WERI-Rb-1 (cell line): ENCODE results near the gene RBP4.

ENCODE experiments used
- DNase-seq: peaks from one replicate; pipeline ENCODE4 v3.0.0-alpha.2; 2020
- H3K27ac ChIP-seq: fragments of 250-450 bp; sonication (Bioruptor Pico); 2 replicates; pipeline ENCODE4 v1.5.1; 2020; ENCODE audit warnings: mild to moderate bottlenecking, moderate library complexity
- H3K27me3 ChIP-seq: fragments of 250-450 bp; sonication (Bioruptor Pico); 2 replicates; pipeline ENCODE4 v1.5.1; 2021; ENCODE audit warnings: mild to moderate bottlenecking, low read depth, moderate library complexity; ENCODE audit not compliant: insufficient read depth, severe bottlenecking
- H3K36me3 ChIP-seq: fragments of 250-450 bp; sonication (Bioruptor Pico); 2 replicates; pipeline ENCODE4 v1.5.1; 2020; ENCODE audit warnings: mild to moderate bottlenecking, moderate library complexity
- H3K4me3 ChIP-seq: 2 replicates; pipeline ENCODE4 v1.5.1; 2011; ENCODE audit warnings: low read depth, mild to moderate bottlenecking, control low read depth, low read length
- H3K9me3 ChIP-seq: fragments of 250-450 bp; sonication (Bioruptor Pico); 2 replicates; pipeline ENCODE4 v1.5.1; 2021; ENCODE audit warnings: mild to moderate bottlenecking, moderate library complexity; ENCODE audit not compliant: severe bottlenecking
- CTCF ChIP-seq: IDR thresholded peaks from 2 replicates; pipeline ENCODE4 v1.5.1; 2011; ENCODE audit warnings: low read depth, mild to moderate bottlenecking, control low read depth, inconsistent platforms, low read length

Gene RBP4

GRCh38 chr10:93612311-93612710, 11.3 kb upstream of the RBP4 start, which contains the start of gene PDE6C:
Gene PDE6C (plus strand): TSS chr10:93612537. CDS start chr10:93612726, 189 bp downstream.
- peak; percentile 80 for DNase-seq
- Histone ChIP-seq H3K9me3 (peaks cover 3% of the 10 kb centered on the region), H3K27me3 (no peaks in the 10 kb centered on the region), H3K27ac (peak within 1 kb of the TSS; percentile 88), H3K4me3 (peak within 1 kb of the TSS; percentile 45), H3K36me3 (no peaks in the 10 kb centered on the region)
- TF ChIP-seq CTCF = no peak

GRCh38 chr10:93608421-93608820, 7.4 kb upstream of the RBP4 start:
- Histone ChIP-seq H3K27ac (no peak overlapping the region), H3K9me3 (peaks cover 8% of the 10 kb centered on the region), H3K27me3 (no peaks in the 10 kb centered on the region), H3K36me3 (no peaks in the 10 kb centered on the region), H3K4me3 (no peak overlapping the region)
- no peak for DNase-seq
- no peak for TF ChIP-seq CTCF

GRCh38 chr10:93604146-93604545, 3.1 kb upstream of the RBP4 start:
- Histone ChIP-seq H3K27me3 (no peaks in the 10 kb centered on the region), H3K4me3 (no peak overlapping the region), H3K36me3 (no peaks in the 10 kb centered on the region), H3K27ac (no peak overlapping the region), H3K9me3 (peaks cover 8% of the 10 kb centered on the region)
- TF ChIP-seq CTCF = no peak
- DNase-seq = no peak

- Histone ChIP-seq H3K27me3 (no peaks in the 10 kb centered on the region), H3K9me3 (peaks cover 8% of the 10 kb centered on the region), H3K4me3 (no peak overlapping the region), H3K27ac (no peak overlapping the region), H3K36me3 (no peaks in the 10 kb centered on the region)
- TF ChIP-seq CTCF = no peak
- no peak for DNase-seq
Measured at GRCh38 chr10:93603023-93603422, 2.0 kb upstream of the RBP4 start.

- Histone ChIP-seq H3K27me3 (no peaks in the 10 kb centered on the region), H3K36me3 (no peaks in the 10 kb centered on the region), H3K27ac (no peak overlapping the region), H3K9me3 (no peaks in the 10 kb centered on the region), H3K4me3 (no peak overlapping the region)
- no peak for TF ChIP-seq CTCF
- no peak for DNase-seq
Measured at GRCh38 chr10:93601774-93602162, 733 bp upstream of the RBP4 start.

- no peaks in the 10 kb centered on the region for H3K36me3 ChIP-seq
- H3K9me3 ChIP-seq = no peaks in the 10 kb centered on the region
- H3K27ac ChIP-seq = no peak overlapping the region
- TF ChIP-seq CTCF = no peak
- H3K4me3 ChIP-seq = no peak overlapping the region
- no peaks in the 10 kb centered on the region for H3K27me3 ChIP-seq
- DNase-seq = no peak
Measured at GRCh38 chr10:93600446-93601145, 439 bp downstream of the RBP4 start.
